Prostate gland (tissue), 2 donors: ENCODE results near the gene KIAA0825.

Source experiments
- CTCF ChIP-seq, 4 experiments: fragments of 200-600 bp in 2 of 4; fragments of 450-650 bp in 2 of 4; sonication (generic) in 2 of 4; IDR thresholded peaks; 1 replicate in 3 of 4; 2 replicates in 1 of 4; pipeline ENCODE4 v1.5.1; 2016 to 2019; ENCODE audit warnings: antibody characterized with exemption in 4 of 4, mild to moderate bottlenecking in 2 of 4, moderate library complexity in 2 of 4
- POLR2A ChIP-seq: fragments of 450-650 bp; IDR thresholded peaks from one replicate; pipeline ENCODE4 v1.6.1; 2016; ENCODE audit warnings: antibody characterized with exemption, mild to moderate bottlenecking

- TF ChIP-seq CTCF (IDR thresholded peaks at IDR 0.05) = no peak
- no peak for TF ChIP-seq POLR2A
These were observed 445.3 kb downstream of the KIAA0825 start for GRCh38 chr5:94173100-94173499.
